NB4 (cell line): ENCODE data around the gene SCUBE3.

Experiments used
- CTCF ChIP-seq: IDR thresholded peaks from one replicate; pipeline ENCODE4 v1.5.1; 2012; ENCODE audit warnings: low read depth, low read length
- MAX ChIP-seq: IDR thresholded peaks from 2 replicates; pipeline ENCODE4 v1.6.1; 2011; ENCODE audit warnings: low read depth, low read length
- MYC ChIP-seq: IDR thresholded peaks from 2 replicates; pipeline ENCODE4 v1.6.1; 2011; ENCODE audit warnings: low read depth, low read length
- POLR2A ChIP-seq: IDR thresholded peaks from 2 replicates; pipeline ENCODE4 v1.6.1; 2011; ENCODE audit warnings: mild to moderate bottlenecking; ENCODE audit not compliant: insufficient read length; ENCODE audit errors: extremely low read depth

GRCh38 chr6:35242486-35242885 is 28.7 kb downstream of the SCUBE3 start:
- TF ChIP-seq CTCF (no peak), POLR2A (no peak), MYC (no peak), MAX (no peak)
